Endothelial cell of umbilical vein (primary cell): ENCODE data around the gene GMPPA. TPM values are rescaled to one million over a fixed set of nuclear protein-coding genes. Genes with fewer than 3 reads are reported as not detected.

Source experiments
- BruUV-seq: library from RNA; stranded (reverse); fragments of 400-500 nt; replicated peaks from 2 replicates; lab custom pipeline; 2021; lab: Mats Ljungman, UMichigan
- CTCF ChIA-PET: fragments of 300-600, 350-600 bp; sonication (Branson Sonifier 250); formaldehyde crosslinking; loops from one replicate; lab custom pipeline; 2021; ENCODE audit warnings: antibody characterized with exemption, inconsistent platforms; lab: Charles Lee
- POLR2A ChIA-PET: fragments of 300-600, 350-600 bp; sonication (Branson Sonifier 250); formaldehyde crosslinking; loops from one replicate; lab custom pipeline; 2021; ENCODE audit warnings: antibody characterized with exemption, inconsistent platforms; lab: Charles Lee
- DNase-seq: peaks from one replicate; pipeline ENCODE4 v3.0.0-alpha.2; 2011; ENCODE audit warnings: low read depth, low spot score
- FAIRE-seq: peaks from 2 replicates; lab custom pipeline; 2011; peaks lifted over from hg19 to GRCh38; lab: Jason Lieb, UNC
- H2AFZ ChIP-seq: 2 replicates; pipeline ENCODE4 v1.6.0; 2012; ENCODE audit warnings: low read depth, low read length, control low read depth, inconsistent platforms
- H3K27ac ChIP-seq: 2 replicates; pipeline ENCODE4 v1.5.1; 2011; ENCODE audit warnings: low read depth, mild to moderate bottlenecking, control low read depth, low read length, moderate library complexity; ENCODE audit not compliant: insufficient read depth
- H3K27me3 ChIP-seq, 2 experiments: 2 replicates each; pipeline versions ENCODE4 v1.6.0 to v1.6.1; 2011; ENCODE audit warnings: low read length in 2 of 2, mixed read lengths in 1 of 2; ENCODE audit not compliant: control insufficient read depth in 2 of 2, insufficient read depth in 2 of 2
- H3K36me3 ChIP-seq, 2 experiments: 2 replicates in 1 of 2; 3 replicates in 1 of 2; pipeline ENCODE4 v1.5.1; 2011; ENCODE audit warnings: low read length in 2 of 2, mild to moderate bottlenecking in 1 of 2, moderate library complexity in 1 of 2; ENCODE audit not compliant: control insufficient read depth in 2 of 2, insufficient read depth in 2 of 2; ENCODE audit errors: extremely low read depth in 1 of 2
- H3K4me1 ChIP-seq: 3 replicates; pipeline ENCODE4 v1.5.1; 2011; ENCODE audit warnings: mild to moderate bottlenecking, low read length; ENCODE audit not compliant: control insufficient read depth, insufficient read depth; ENCODE audit errors: extremely low read depth
- H3K4me2 ChIP-seq: 2 replicates; pipeline ENCODE4 v1.6.1; 2011; ENCODE audit warnings: low read length, control low read depth, mixed read lengths; ENCODE audit not compliant: insufficient read depth
- H3K4me3 ChIP-seq, 3 experiments: fragments of 200-600 bp in 1 of 3; sonication (generic), shearing (Covaris generic) in 1 of 3; replicated peaks in 1 of 3; 2 replicates each; pipeline ENCODE4 v1.5.1; 2011 to 2016; ENCODE audit warnings: control low read depth in 3 of 3, low read length in 3 of 3, mild to moderate bottlenecking in 2 of 3, inconsistent platforms in 1 of 3, low read depth in 1 of 3, moderate library complexity in 1 of 3; ENCODE audit not compliant: insufficient read depth in 1 of 3
- H3K79me2 ChIP-seq: 2 replicates; pipeline ENCODE4 v1.6.0; 2012; ENCODE audit warnings: low read length, inconsistent platforms; ENCODE audit not compliant: control insufficient read depth, insufficient read depth
- H3K9ac ChIP-seq: replicated peaks from 2 replicates; pipeline ENCODE3; 2011; ENCODE audit warnings: low read length, control low read depth; ENCODE audit not compliant: insufficient read depth; ENCODE audit errors: extremely low read depth
- H3K9me1 ChIP-seq: replicated peaks from 3 replicates; pipeline ENCODE4 v1.6.0; 2011; ENCODE audit warnings: mild to moderate bottlenecking, low read length; ENCODE audit not compliant: control insufficient read depth, insufficient read depth; ENCODE audit errors: extremely low read depth
- H3K9me3 ChIP-seq: replicated peaks from 2 replicates; pipeline ENCODE4 v1.5.1; 2012; ENCODE audit warnings: low read length, inconsistent platforms; ENCODE audit not compliant: control insufficient read depth, insufficient read depth
- H4K20me1 ChIP-seq: replicated peaks from 2 replicates; pipeline ENCODE3; 2011; ENCODE audit warnings: mild to moderate bottlenecking, low read length; ENCODE audit not compliant: control insufficient read depth, insufficient read depth; ENCODE audit errors: extremely low read depth
- CTCF ChIP-seq, 2 donors: IDR thresholded peaks; 1 replicate in 1 of 2; 2 replicates in 1 of 2; pipeline ENCODE4 v1.5.1; 2011; ENCODE audit warnings: low read length in 2 of 2, mild to moderate bottlenecking in 2 of 2, moderate library complexity in 2 of 2, control low read depth in 1 of 2, inconsistent platforms in 1 of 2, low read depth in 1 of 2; ENCODE audit not compliant: insufficient read depth in 1 of 2; ENCODE audit errors: extremely low read depth in 1 of 2
- EZH2 ChIP-seq: IDR thresholded peaks from 2 replicates; pipeline ENCODE4 v1.6.1; 2012; ENCODE audit warnings: borderline replicate concordance, low read depth, mild to moderate bottlenecking, moderate library complexity, low read length, inconsistent platforms; ENCODE audit not compliant: severe bottlenecking
- FOS ChIP-seq: IDR thresholded peaks from 2 replicates; pipeline ENCODE4 v1.6.1; 2011; ENCODE audit warnings: mild to moderate bottlenecking, low read length, moderate library complexity, borderline replicate concordance; ENCODE audit not compliant: insufficient read depth
- GATA2 ChIP-seq: IDR thresholded peaks from 2 replicates; pipeline ENCODE4 v1.7.0; 2011; ENCODE audit warnings: low read depth, mild to moderate bottlenecking, moderate library complexity, mixed read lengths, low read length; ENCODE audit not compliant: insufficient read length, insufficient read depth
- JUN ChIP-seq: IDR thresholded peaks from 2 replicates; pipeline ENCODE4 v1.6.1; 2011; ENCODE audit warnings: borderline replicate concordance, low read depth; ENCODE audit not compliant: insufficient read length, insufficient read depth
- MAX ChIP-seq: IDR thresholded peaks from 2 replicates; pipeline ENCODE4 v1.6.1; 2011; ENCODE audit not compliant: insufficient read depth, insufficient read length
- MYC ChIP-seq: IDR thresholded peaks from one replicate; pipeline ENCODE4 v1.6.1; 2011; ENCODE audit warnings: mild to moderate bottlenecking, low read depth, low read length
- POLR2A ChIP-seq: IDR thresholded peaks from 2 replicates; pipeline ENCODE4 v1.6.1; 2012; ENCODE audit warnings: low read depth, mild to moderate bottlenecking, control low read depth, low read length
- POLR2AphosphoS5 ChIP-seq: IDR thresholded peaks from 2 replicates; pipeline ENCODE4 v1.6.1; 2012; ENCODE audit warnings: low read depth, mild to moderate bottlenecking, control low read depth, low read length, moderate library complexity; ENCODE audit not compliant: insufficient read depth
- dilution Hi-C: fragments of 300-500 bp; cut with MboI; formaldehyde crosslinking; loops from one replicate; pipeline ENCODE4 v1.15.0; 2019; ENCODE audit warnings: low sequenced_read_pairs; ENCODE audit not compliant: extremely low pct_ligation_motif_present
- intact Hi-C: fragments of 100-400 bp; cut with micrococcal nuclease; formaldehyde crosslinking; loops from one replicate; pipeline ENCODE4 v1.10.0; 2022
- polyA plus RNA-seq, 4 experiments: library from polyadenylated mRNA; depleted of rRNA in 3 of 4; stranded (reverse) in 3 of 4; unstranded in 1 of 4; fragments of >200 nt; gene quantifications; 2 replicates each; pipeline versions ENCODE4 v1.2.1 to v1.2.3, GENCODE V29; 2011 to 2012; ENCODE audit warnings: missing spikeins in 1 of 4
- total RNA-seq: library from RNA; stranded (reverse); gene quantifications from 2 replicates; pipeline ENCODE4 v1.2.3, GENCODE V29; 2021

Gene GMPPA
- total and polyA plus RNA-seq, 2 donors (not counting 3 experiments of a cell fraction or from before 2014, with no cell fraction given) = 39.1 to 104 TPM

DNA sequence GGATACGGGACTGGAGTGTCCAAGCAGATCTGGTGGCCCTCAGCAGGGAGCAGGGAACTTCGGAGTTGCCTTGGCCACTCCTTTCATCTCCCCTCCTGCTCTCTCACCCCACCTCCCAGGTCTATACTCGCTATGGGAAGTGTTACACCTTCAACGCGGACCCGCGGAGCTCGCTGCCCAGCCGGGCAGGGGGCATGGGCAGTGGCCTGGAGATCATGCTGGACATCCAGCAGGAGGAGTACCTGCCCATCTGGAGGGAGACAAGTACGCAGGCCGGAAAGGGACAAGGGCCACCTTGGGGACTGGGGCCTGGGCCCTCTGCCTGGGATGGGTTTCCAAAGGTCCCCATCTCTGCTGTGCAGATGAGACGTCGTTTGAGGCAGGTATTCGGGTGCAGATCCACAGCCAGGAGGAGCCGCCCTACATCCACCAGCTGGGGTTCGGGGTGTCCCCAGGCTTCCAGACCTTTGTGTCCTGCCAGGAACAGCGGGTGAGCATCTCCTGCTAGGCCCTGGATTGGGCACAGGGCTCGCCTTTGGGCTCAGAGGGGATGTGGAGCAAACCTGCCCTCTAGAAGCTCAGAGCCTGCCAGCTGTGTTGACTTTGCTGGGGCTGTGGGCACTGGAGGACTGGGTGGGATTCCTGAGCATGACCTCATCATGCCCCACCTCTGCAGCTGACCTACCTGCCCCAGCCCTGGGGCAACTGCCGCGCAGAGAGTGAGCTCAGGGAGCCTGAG is 33.1 kb downstream of the GMPPA start:
- H3K27me3 ChIP-seq = peaks cover 23 to 29% of the 10 kb centered on the region in 2 experiments
- H3K79me2 ChIP-seq = no peaks in the 10 kb centered on the region
- H4K20me1 ChIP-seq = no peaks in the 10 kb centered on the region
- intact Hi-C loops = no loop called here
- FAIRE-seq (no peak), DNase-seq (no peak)
- no peaks in the 10 kb centered on the region for H3K9me1 ChIP-seq
- CTCF ChIA-PET = interaction anchor here (1.1 to 12.6 kb wide), 5 partner anchors 40 to 474 kb away, joined by 3 to 731 read pairs (median 181); partner anchors contain the start of gene GMPPA
- TF ChIP-seq POLR2A (no peak), GATA2 (no peak), EZH2 (no peak), JUN (no peak), POLR2AphosphoS5 (no peak)
- dilution Hi-C loops = no loop called here
- H3K4me3 ChIP-seq = no peak overlapping the region
- no peak overlapping the region for H3K4me2 ChIP-seq
- no peaks in the 10 kb centered on the region for H3K36me3 ChIP-seq
- POLR2A ChIA-PET = no interaction called here
- H3K9ac ChIP-seq = no peak overlapping the region
- no peaks in the 10 kb centered on the region for H3K9me3 ChIP-seq
- no TSS peak for BruUV-seq
- H3K27ac ChIP-seq = no peak overlapping the region
- H2AFZ ChIP-seq = no peak overlapping the region
- H3K4me1 ChIP-seq = no peaks in the 10 kb centered on the region

- no peak overlapping the region for H3K9ac ChIP-seq
These were observed 33.6 kb downstream of the GMPPA start for GRCh38 chr2:219532378-219532649.

More at GRCh38 chr2:219532378-219532649, 33.6 kb downstream of the GMPPA start:
- no peaks in the 10 kb centered on the region for H4K20me1 ChIP-seq
- TF ChIP-seq GATA2 (no peak), POLR2AphosphoS5 (no peak), JUN (no peak), CTCF (IDR thresholded peaks at IDR 0.05; ENCODE audit: extremely low read depth in 1 of 2, insufficient read depth in 1 of 2, low read depth in 1 of 2, low read length in 2 of 2) (no peak), MAX (no peak), EZH2 (no peak), MYC (no peak), POLR2A (no peak), FOS (no peak)
- CTCF ChIA-PET = interaction anchor here (5.2 to 12.6 kb wide), 4 partner anchors 41 to 130 kb away, joined by 115 to 731 read pairs (median 255); partner anchors contain the start of gene GMPPA
- intact Hi-C loops (no loop called here), dilution Hi-C loops (no loop called here)
- no peak overlapping the region for H3K4me3 ChIP-seq
- H3K27ac ChIP-seq = no peak overlapping the region
- H3K4me2 ChIP-seq = no peak overlapping the region
- BruUV-seq = no TSS peak
- H3K79me2 ChIP-seq = no peaks in the 10 kb centered on the region
- DNase-seq = no peak
- no peak overlapping the region for H2AFZ ChIP-seq
- H3K4me1 ChIP-seq = no peaks in the 10 kb centered on the region
- H3K36me3 ChIP-seq = no peaks in the 10 kb centered on the region
- no peak for FAIRE-seq
- POLR2A ChIA-PET = no interaction called here
- H3K27me3 ChIP-seq = peaks cover 22 to 25% of the 10 kb centered on the region in 2 experiments
- H3K9me3 ChIP-seq = no peaks in the 10 kb centered on the region
- no peaks in the 10 kb centered on the region for H3K9me1 ChIP-seq
